H9 (cell line): ENCODE results near the gene ZNF286A. TPM values are rescaled to one million over a fixed set of nuclear protein-coding genes. Genes with fewer than 3 reads are reported as not detected.
"Not testable (repeated sequence)": the region's sequence is repeated elsewhere in the genome, so short reads cannot be mapped to it uniquely, and the experiment has no call there.

Experiments used
- DNase-seq: peaks from one replicate; pipeline ENCODE4 v3.0.0-alpha.2; 2017
- H2AFZ ChIP-seq: one replicate; pipeline ENCODE4 v1.6.1; 2013; ENCODE audit warnings: mild to moderate bottlenecking, low read length, control low read depth, moderate library complexity
- H2AK5ac ChIP-seq: 2 replicates; pipeline ENCODE4 v1.6.1; 2013; ENCODE audit warnings: low read length, control low read depth, mixed read lengths; ENCODE audit not compliant: insufficient read length
- H2BK120ac ChIP-seq: one replicate; pipeline ENCODE4 v1.6.1; 2013; ENCODE audit warnings: low read depth, mild to moderate bottlenecking, low read length, control low read depth, inconsistent platforms; ENCODE audit not compliant: poor library complexity, severe bottlenecking
- H2BK12ac ChIP-seq: 2 replicates; pipeline ENCODE4 v1.6.1; 2013; ENCODE audit warnings: low read length, control low read depth, mixed read lengths, low read depth; ENCODE audit not compliant: insufficient read length
- H2BK15ac ChIP-seq: 2 replicates; pipeline ENCODE4 v1.6.1; 2013; ENCODE audit warnings: low read depth, low read length, control low read depth
- H2BK20ac ChIP-seq: one replicate; pipeline ENCODE4 v1.6.1; 2013; ENCODE audit warnings: low read depth, mild to moderate bottlenecking, low read length, control low read depth, inconsistent platforms; ENCODE audit not compliant: poor library complexity, severe bottlenecking
- H2BK5ac ChIP-seq: 2 replicates; pipeline ENCODE4 v1.6.1; 2013; ENCODE audit warnings: low read length, control low read depth, mixed read lengths; ENCODE audit not compliant: insufficient read length
- H3K14ac ChIP-seq: 2 replicates; pipeline ENCODE4 v1.6.1; 2013; ENCODE audit warnings: low read length, control low read depth; ENCODE audit not compliant: insufficient read depth
- H3K18ac ChIP-seq: 2 replicates; pipeline ENCODE4 v1.6.1; 2013; ENCODE audit warnings: low read depth, mild to moderate bottlenecking, mixed read lengths, low read length, control low read depth; ENCODE audit not compliant: insufficient read length
- H3K23ac ChIP-seq: 2 replicates; pipeline ENCODE4 v1.6.1; 2013; ENCODE audit warnings: low read length, control low read depth, mixed read lengths, low read depth; ENCODE audit not compliant: insufficient read length
- H3K23me2 ChIP-seq: 2 replicates; pipeline ENCODE4 v1.6.1; 2013; ENCODE audit warnings: low read depth, mild to moderate bottlenecking, mixed read lengths, low read length, control low read depth; ENCODE audit not compliant: insufficient read length, poor library complexity, severe bottlenecking
- H3K27ac ChIP-seq: 2 replicates; pipeline ENCODE4 v1.5.1; 2013; ENCODE audit warnings: low read length, control low read depth, mixed read lengths, low read depth; ENCODE audit not compliant: insufficient read length
- H3K27me3 ChIP-seq: 2 replicates; pipeline ENCODE4 v1.6.1; 2013; ENCODE audit warnings: low read length, control low read depth, inconsistent platforms; ENCODE audit not compliant: insufficient read depth
- H3K4ac ChIP-seq: 2 replicates; pipeline ENCODE4 v1.6.1; 2013; ENCODE audit warnings: low read depth, mild to moderate bottlenecking, control low read depth, inconsistent platforms, low read length, moderate library complexity
- H3K4me1 ChIP-seq: 2 replicates; pipeline ENCODE4 v1.6.1; 2013; ENCODE audit warnings: low read length, control low read depth, inconsistent platforms; ENCODE audit not compliant: insufficient read depth
- H3K4me2 ChIP-seq: 2 replicates; pipeline ENCODE4 v1.6.1; 2013; ENCODE audit warnings: low read length, control low read depth, mixed read lengths; ENCODE audit not compliant: insufficient read length, insufficient read depth
- H3K56ac ChIP-seq: 2 replicates; pipeline ENCODE4 v1.6.1; 2013; ENCODE audit warnings: low read depth, mild to moderate bottlenecking, mixed read lengths, low read length, control low read depth; ENCODE audit not compliant: insufficient read length
- H3K79me1 ChIP-seq: 2 replicates; pipeline ENCODE4 v1.6.1; 2013; ENCODE audit warnings: low read depth, mild to moderate bottlenecking, moderate library complexity, low read length, control low read depth, inconsistent platforms; ENCODE audit not compliant: insufficient read depth, poor library complexity, severe bottlenecking
- H3K79me2 ChIP-seq: 2 replicates; pipeline ENCODE4 v1.6.1; 2013; ENCODE audit warnings: low read length, control low read depth, inconsistent platforms; ENCODE audit not compliant: insufficient read depth
- H3K9ac ChIP-seq: 2 replicates; pipeline ENCODE4 v1.6.1; 2013; ENCODE audit warnings: low read length, control low read depth, mixed read lengths; ENCODE audit not compliant: insufficient read length; ENCODE audit errors: extremely low read depth
- H3K9me3 ChIP-seq: one replicate; pipeline ENCODE4 v1.6.1; 2013; ENCODE audit warnings: low read depth, low read length, inconsistent platforms; ENCODE audit not compliant: control insufficient read depth
- H3T11ph ChIP-seq: one replicate; pipeline ENCODE4 v1.6.1; 2013; ENCODE audit warnings: mild to moderate bottlenecking, low read length, control low read depth, inconsistent platforms
- H4K20me1 ChIP-seq: one replicate; pipeline ENCODE4 v1.6.1; 2013; ENCODE audit not compliant: control insufficient read depth, insufficient read length, insufficient read depth
- H4K5ac ChIP-seq: 2 replicates; pipeline ENCODE4 v1.6.1; 2013; ENCODE audit warnings: low read depth, mild to moderate bottlenecking, mixed read lengths, low read length, control low read depth; ENCODE audit not compliant: insufficient read length
- H4K8ac ChIP-seq: replicated peaks from 2 replicates; pipeline ENCODE4 v1.6.1; 2013; ENCODE audit warnings: low read length, control low read depth, mixed read lengths, low read depth; ENCODE audit not compliant: insufficient read length
- H4K91ac ChIP-seq: 2 replicates; pipeline ENCODE4 v1.6.1; 2013; ENCODE audit warnings: low read depth, mild to moderate bottlenecking, moderate library complexity, mixed read lengths, low read length, control low read depth; ENCODE audit not compliant: insufficient read length
- H3K27ac Mint-ChIP-seq, 3 experiments: 2 replicates in 2 of 3; 3 replicates in 1 of 3; pipeline ENCODE4 v1.8.0; 2020 to 2021; ENCODE audit warnings: mixed read lengths in 3 of 3, mild to moderate bottlenecking in 1 of 3, moderate library complexity in 1 of 3
- H3K27me3 Mint-ChIP-seq: 2 replicates; pipeline ENCODE4 v1.8.0; 2021; ENCODE audit warnings: low read depth, mild to moderate bottlenecking, moderate library complexity, mixed read lengths
- H3K36me3 Mint-ChIP-seq, 3 experiments: 2 replicates in 2 of 3; 3 replicates in 1 of 3; pipeline ENCODE4 v1.8.0; 2020 to 2021; ENCODE audit warnings: low read depth in 3 of 3, mixed read lengths in 3 of 3; ENCODE audit not compliant: insufficient read depth in 1 of 3
- H3K4me1 Mint-ChIP-seq, 2 experiments: 2 replicates each; pipeline ENCODE4 v1.8.0; 2020; ENCODE audit warnings: mixed read lengths in 2 of 2
- H3K4me3 Mint-ChIP-seq, 2 experiments: 2 replicates in 1 of 2; 3 replicates in 1 of 2; pipeline ENCODE4 v1.8.0; 2020 to 2021; ENCODE audit warnings: mild to moderate bottlenecking in 2 of 2, mixed read lengths in 2 of 2, moderate library complexity in 1 of 2
- H3K9me3 Mint-ChIP-seq, 2 experiments: 2 replicates in 1 of 2; 3 replicates in 1 of 2; pipeline ENCODE4 v1.8.0; 2020; ENCODE audit warnings: mild to moderate bottlenecking in 2 of 2, mixed read lengths in 2 of 2, moderate library complexity in 1 of 2
- WGBS: extraction: QIAGEN DNeasy Blood & Tissue Kit; methylation state at CpG from one replicate; pipeline ENCODE4 v1.1.7; 2013; ENCODE audit warnings: missing lambda C conversion rate, low lambda C conversion rate, mixed read lengths; ENCODE audit not compliant: insufficient read length; ENCODE audit errors: extremely low coverage; 5-methylcytosine and 5-hydroxymethylcytosine counted together
- total RNA-seq: library from RNA; stranded (reverse); gene quantifications from 2 replicates; pipeline ENCODE4 v1.2.1, GENCODE V29; 2021

Gene ZNF286A
- total RNA-seq, 1 experiment from 2014 or later: 101 TPM

DNA sequence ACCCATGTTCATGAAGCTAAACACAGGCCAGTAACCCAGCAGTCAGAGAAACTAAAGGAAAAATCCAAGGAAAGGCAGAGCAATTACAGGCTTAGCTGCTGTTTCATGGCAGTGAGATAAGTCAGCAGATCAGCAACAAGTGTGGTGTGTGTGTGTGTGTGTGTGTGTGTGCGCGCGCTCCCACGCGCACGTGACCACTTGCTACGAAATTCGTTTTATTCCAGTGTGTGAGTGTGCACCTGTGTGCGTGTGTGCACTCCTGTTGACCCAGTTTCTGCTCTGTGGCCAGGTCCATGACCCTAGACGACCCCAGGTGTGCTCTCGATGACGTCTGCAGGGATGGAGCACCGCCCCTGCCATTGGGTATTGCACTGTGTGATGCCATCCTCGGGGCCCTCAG, 31.0 kb downstream of the ZNF286A start:
- H3K9me3 Mint-ChIP-seq, DNase-seq, H3K56ac ChIP-seq, H3K9ac ChIP-seq, H3K23me2 ChIP-seq, H3K4me1 Mint-ChIP-seq, H3K27me3 ChIP-seq, H3K23ac ChIP-seq, H3K14ac ChIP-seq, H2AK5ac ChIP-seq, H3T11ph ChIP-seq, H2BK20ac ChIP-seq, H2BK120ac ChIP-seq, H4K5ac ChIP-seq, H3K27ac ChIP-seq, H3K27me3 Mint-ChIP-seq, H3K36me3 Mint-ChIP-seq, H2BK12ac ChIP-seq, H2BK15ac ChIP-seq, H3K9me3 ChIP-seq, H4K20me1 ChIP-seq, H3K4me3 Mint-ChIP-seq, H3K79me1 ChIP-seq, H2AFZ ChIP-seq, H3K4me1 ChIP-seq, H3K4me2 ChIP-seq, H3K18ac ChIP-seq, H3K4ac ChIP-seq, H4K8ac ChIP-seq, H3K27ac Mint-ChIP-seq, H4K91ac ChIP-seq, H2BK5ac ChIP-seq, H3K79me2 ChIP-seq: not testable (repeated sequence)
- WGBS: no CpG with 5 or more reads among the region's 14 CpGs

DNA sequence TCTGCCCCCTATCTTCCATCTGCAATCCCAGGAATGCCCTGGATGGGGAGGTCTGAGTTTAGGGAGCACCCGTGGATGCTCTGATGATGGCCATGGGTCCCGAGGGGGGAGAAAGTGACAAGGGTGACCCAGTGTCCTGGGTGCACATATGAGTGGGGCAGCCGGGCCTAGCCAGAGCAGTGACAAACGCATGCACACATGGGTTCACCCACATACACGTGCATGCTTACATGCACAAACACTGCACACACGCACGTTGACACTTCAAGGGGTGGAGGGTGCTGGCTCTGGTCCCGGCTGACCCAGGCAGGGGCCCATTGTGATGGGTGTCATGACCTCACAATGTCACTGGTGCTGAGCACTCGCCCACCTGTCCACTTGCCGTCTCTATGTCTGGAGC, 32.3 kb downstream of the ZNF286A start, which contains the start of gene TBC1D26:
Gene TBC1D26, plus strand, starts transcription at position 384 of the 400 bp plus-strand sequence. CDS start 3,066 bp downstream, outside the sequence.
- H4K91ac ChIP-seq, H2BK12ac ChIP-seq, H4K8ac ChIP-seq, H2AK5ac ChIP-seq, H2BK20ac ChIP-seq, H3K23me2 ChIP-seq, H3K4me3 Mint-ChIP-seq, H3K18ac ChIP-seq, H3K4ac ChIP-seq, H2BK120ac ChIP-seq, H3K4me1 ChIP-seq, H4K5ac ChIP-seq, H3K4me1 Mint-ChIP-seq, H3K79me2 ChIP-seq, DNase-seq, H3K27me3 ChIP-seq, H2BK5ac ChIP-seq, H3K79me1 ChIP-seq, H3K9me3 ChIP-seq, H3K27me3 Mint-ChIP-seq, H3K56ac ChIP-seq, H3K27ac ChIP-seq, H2AFZ ChIP-seq, H3K9ac ChIP-seq, H3K27ac Mint-ChIP-seq, H3K14ac ChIP-seq, H3K23ac ChIP-seq, H3K36me3 Mint-ChIP-seq, H2BK15ac ChIP-seq, H4K20me1 ChIP-seq, H3K9me3 Mint-ChIP-seq, H3T11ph ChIP-seq, H3K4me2 ChIP-seq: not testable (repeated sequence)
- no CpG with 5 or more reads among the region's 10 CpGs for WGBS
